Esophagus squamous epithelium (tissue), 5 donors: ENCODE results near the gene MTA1. TPM values are rescaled to one million over a fixed set of nuclear protein-coding genes. Genes with fewer than 3 reads are reported as not detected.

Experiments used
- DNase-seq: peaks from one replicate; lab custom pipeline; 2025; lab: John Stamatoyannopoulos, UW
- H3K27ac ChIP-seq, 4 donors: fragments of 200-600 bp; sonication (generic); one replicate each; pipeline ENCODE4 v1.5.1; 2016 to 2019; ENCODE audit warnings: mild to moderate bottlenecking in 1 of 4
- H3K27me3 ChIP-seq, 4 donors: fragments of 200-600 bp; sonication (generic); 1 replicate in 3 of 4; 2 replicates in 1 of 4; pipeline versions ENCODE4 v1.5.1 to v1.6.0; 2017 to 2021; ENCODE audit warnings: antibody characterized with exemption in 1 of 4
- H3K36me3 ChIP-seq, 3 donors: fragments of 200-600 bp; sonication (generic); one replicate each; pipeline ENCODE4 v1.5.1; 2016 to 2019
- H3K4me1 ChIP-seq, 3 donors: fragments of 200-600 bp; sonication (generic); one replicate each; pipeline ENCODE4 v1.5.1; 2017 to 2019
- H3K4me3 ChIP-seq, 4 donors: fragments of 200-600 bp; sonication (generic); 1 replicate in 3 of 4; 2 replicates in 1 of 4; pipeline ENCODE4 v1.5.1; 2016 to 2019; ENCODE audit warnings: mild to moderate bottlenecking in 2 of 4, moderate library complexity in 1 of 4
- H3K9me3 ChIP-seq, 3 donors: fragments of 200-600 bp; sonication (generic); one replicate each; pipeline ENCODE4 v1.5.1; 2016 to 2019
- POLR2A ChIP-seq, 4 donors: fragments of 450-650 bp; IDR thresholded peaks; one replicate each; pipeline ENCODE4 v1.6.1; 2017; ENCODE audit warnings: antibody characterized with exemption in 4 of 4, mild to moderate bottlenecking in 4 of 4, moderate library complexity in 3 of 4
- WGBS, 2 donors: methylation state at CpG; one replicate each; pipeline ENCODE4 v1.1.5; 2018; 5-methylcytosine and 5-hydroxymethylcytosine counted together
- intact Hi-C: fragments of 100-400 bp; cut with DNase I; formaldehyde crosslinking; loops from one replicate; pipeline ENCODE4 v1.15.0; 2022
- total RNA-seq, 4 donors: library from RNA; depleted of rRNA; stranded (reverse); fragments of >200 nt; gene quantifications; one replicate each; pipeline ENCODE4 v1.1.0, GENCODE V29; 2016
- TF ChIP-seq, protein P1 (sequence below), 6 experiments: fragments of 450-650 bp in 4 of 6; fragments of 200-600 bp in 2 of 6; sonication (generic) in 2 of 6; IDR thresholded peaks; one replicate each; pipeline ENCODE4 v1.5.1; 2016 to 2019; ENCODE audit warnings: antibody characterized with exemption in 6 of 6, mild to moderate bottlenecking in 4 of 6, moderate library complexity in 4 of 6
- donor health status: DM: yes; HTN: yes; CAD: no.

The MTA1 gene
- total RNA-seq, 4 donors from 2014 or later: 19.9 to 64.7 (median 39.6) TPM

DNA sequence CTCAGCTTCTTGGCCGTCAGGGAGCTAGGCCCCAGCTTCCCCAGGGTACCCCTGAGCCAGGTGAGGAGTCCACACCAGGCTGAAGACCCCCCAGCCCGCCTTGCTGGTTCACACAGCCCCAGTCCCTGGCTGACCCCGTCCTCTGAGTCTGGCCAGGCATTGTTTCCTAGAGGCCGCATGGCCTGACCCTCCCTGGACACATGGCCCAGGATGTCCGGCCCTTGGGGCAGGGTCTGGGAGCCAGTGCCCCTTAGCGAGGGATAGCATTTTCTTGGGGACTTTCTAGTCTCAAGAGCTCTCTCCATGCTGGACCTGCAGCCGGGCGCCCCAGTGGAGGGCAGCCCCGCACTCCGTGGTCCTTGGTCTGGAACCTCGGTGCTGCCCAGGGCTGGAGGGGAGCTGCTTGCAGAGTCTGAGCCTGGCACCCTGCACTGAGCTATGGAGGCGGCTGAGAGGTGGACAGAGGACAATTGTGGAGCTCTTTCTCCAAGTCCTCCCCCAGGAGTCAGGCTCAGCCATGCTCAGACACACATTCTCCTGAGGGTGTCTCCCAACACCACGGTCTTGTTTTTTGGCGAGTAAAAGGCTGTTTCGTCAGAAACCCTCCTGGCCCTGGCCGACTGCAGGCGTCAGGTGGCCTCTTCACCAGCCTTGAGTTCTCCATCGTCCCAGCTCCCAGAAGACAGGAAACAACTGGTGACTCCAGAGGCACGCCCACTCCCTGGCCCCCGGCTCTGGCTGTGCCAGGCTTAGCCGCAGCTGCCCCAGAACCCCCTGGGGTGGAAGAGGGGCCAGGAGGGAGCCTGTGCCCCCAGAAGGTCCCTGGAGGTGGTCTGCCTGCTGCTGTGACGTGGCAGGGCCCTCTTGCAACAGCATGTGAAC lies 37.4 kb downstream of the MTA1 start:
- 100% methylated on average over 1 of the region's 22 CpGs; no CpG with 5 or more reads in 1 of the 2 donors for WGBS, 2 donors

DNA sequence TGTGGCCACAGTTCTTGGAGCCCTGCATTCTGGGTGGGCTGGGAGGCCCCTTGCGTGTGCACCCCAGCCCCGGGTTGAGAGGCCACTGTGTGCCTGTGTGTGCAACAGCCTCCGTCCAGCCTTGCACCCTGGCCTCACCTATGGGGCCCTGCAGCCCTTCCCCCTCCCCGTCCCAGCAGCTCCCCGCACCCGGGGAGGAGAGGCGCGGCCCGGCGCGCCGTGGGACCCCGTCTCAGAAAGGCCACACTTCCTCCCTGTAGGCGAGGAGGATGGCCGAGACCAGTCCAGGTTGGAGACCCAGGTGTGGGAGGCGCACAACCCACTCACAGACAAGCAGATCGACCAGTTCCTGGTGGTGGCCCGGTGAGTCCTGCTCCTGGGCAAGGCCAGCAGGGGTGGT lies 38.4 kb downstream of the MTA1 start:
- Histone ChIP-seq H3K9me3 (no peaks in the 10 kb centered on the region), H3K36me3 (peaks cover 10 to 89% (median 30%) of the 10 kb centered on the region in 3 donors), H3K4me1 (no peaks in the 10 kb centered on the region), H3K27me3 (no peaks in the 10 kb centered on the region), H3K27ac (no peak overlapping the region), H3K4me3 (no peak overlapping the region)
- TF ChIP-seq POLR2A (IDR thresholded peaks at IDR 0.05): no peak
- TF ChIP-seq, protein P1, sequence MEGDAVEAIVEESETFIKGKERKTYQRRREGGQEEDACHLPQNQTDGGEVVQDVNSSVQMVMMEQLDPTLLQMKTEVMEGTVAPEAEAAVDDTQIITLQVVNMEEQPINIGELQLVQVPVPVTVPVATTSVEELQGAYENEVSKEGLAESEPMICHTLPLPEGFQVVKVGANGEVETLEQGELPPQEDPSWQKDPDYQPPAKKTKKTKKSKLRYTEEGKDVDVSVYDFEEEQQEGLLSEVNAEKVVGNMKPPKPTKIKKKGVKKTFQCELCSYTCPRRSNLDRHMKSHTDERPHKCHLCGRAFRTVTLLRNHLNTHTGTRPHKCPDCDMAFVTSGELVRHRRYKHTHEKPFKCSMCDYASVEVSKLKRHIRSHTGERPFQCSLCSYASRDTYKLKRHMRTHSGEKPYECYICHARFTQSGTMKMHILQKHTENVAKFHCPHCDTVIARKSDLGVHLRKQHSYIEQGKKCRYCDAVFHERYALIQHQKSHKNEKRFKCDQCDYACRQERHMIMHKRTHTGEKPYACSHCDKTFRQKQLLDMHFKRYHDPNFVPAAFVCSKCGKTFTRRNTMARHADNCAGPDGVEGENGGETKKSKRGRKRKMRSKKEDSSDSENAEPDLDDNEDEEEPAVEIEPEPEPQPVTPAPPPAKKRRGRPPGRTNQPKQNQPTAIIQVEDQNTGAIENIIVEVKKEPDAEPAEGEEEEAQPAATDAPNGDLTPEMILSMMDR (IDR thresholded peaks at IDR 0.05): no peak
- DNase-seq: no peak
- intact Hi-C loops: no loop called here
- 94 to 96% methylated on average over 2 to 3 of the region's 18 CpGs for WGBS, 2 donors

More for the DNA sequence above, 37.4 kb downstream of the MTA1 start:
- H3K36me3 ChIP-seq: peaks cover 16 to 89% (median 30%) of the 10 kb centered on the region in 3 donors
- intact Hi-C loops: no loop called here
- TF ChIP-seq, protein P1 (IDR thresholded peaks at IDR 0.05): no peak
- no peak for TF ChIP-seq POLR2A (IDR thresholded peaks at IDR 0.05)
- H3K4me1 ChIP-seq: no peaks in the 10 kb centered on the region
- no peaks in the 10 kb centered on the region for H3K9me3 ChIP-seq
- no peak overlapping the region for H3K27ac ChIP-seq
- no peaks in the 10 kb centered on the region for H3K27me3 ChIP-seq
- no peak overlapping the region for H3K4me3 ChIP-seq
- DNase-seq: no peak

DNA sequence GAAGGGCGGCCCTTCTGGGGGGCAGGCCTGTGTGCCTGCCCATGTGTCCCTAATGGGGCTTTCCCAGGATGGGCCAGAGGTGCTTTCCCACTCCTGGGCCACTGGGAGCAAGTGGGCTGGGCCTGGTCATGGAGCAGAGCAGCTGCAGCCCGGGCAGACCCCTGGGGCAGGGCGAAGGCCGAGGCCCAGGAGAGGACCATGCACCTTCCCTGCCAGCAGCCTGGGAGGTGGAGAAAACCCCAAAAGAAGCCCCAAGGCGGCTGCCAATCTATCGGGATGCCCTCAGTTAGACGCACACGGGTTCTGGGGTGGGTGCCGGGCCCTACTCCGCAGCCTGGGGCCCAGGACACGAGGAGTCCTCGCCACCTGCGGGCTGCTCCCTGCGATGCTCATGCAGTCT lies 38.9 kb downstream of the MTA1 start:
- Histone ChIP-seq H3K27me3 (no peaks in the 10 kb centered on the region), H3K27ac (no peak overlapping the region), H3K36me3 (peaks cover 16 to 89% (median 32%) of the 10 kb centered on the region in 3 donors), H3K4me3 (no peak overlapping the region), H3K4me1 (no peaks in the 10 kb centered on the region), H3K9me3 (no peaks in the 10 kb centered on the region)
- intact Hi-C loops: no loop called here
- TF ChIP-seq POLR2A (IDR thresholded peaks at IDR 0.05): no peak
- TF ChIP-seq, protein P1 (IDR thresholded peaks at IDR 0.05): no peak
- no CpG with 5 or more reads among the region's 14 CpGs for WGBS, 2 donors
- DNase-seq: no peak

DNA sequence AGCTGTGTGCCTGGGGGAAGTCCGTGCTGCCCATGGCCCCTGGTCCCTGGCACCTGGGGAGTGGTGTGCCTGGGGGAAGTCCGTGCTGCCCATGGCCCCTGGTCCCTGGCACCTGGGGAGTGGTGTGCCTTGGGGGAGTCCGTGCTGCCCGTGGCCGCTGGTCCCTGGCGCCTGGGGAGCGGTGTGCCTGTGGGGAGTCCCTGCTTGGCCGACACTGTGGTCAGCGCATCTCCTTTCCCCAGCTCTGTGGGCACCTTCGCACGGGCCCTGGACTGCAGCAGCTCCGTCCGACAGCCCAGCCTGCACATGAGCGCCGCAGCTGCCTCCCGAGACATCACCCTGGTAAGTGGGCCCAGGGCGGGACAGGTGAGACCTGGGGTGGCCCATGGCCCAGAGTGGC lies 40.5 kb downstream of the MTA1 start:
- DNase-seq: no peak
- Histone ChIP-seq H3K4me3 (no peak overlapping the region), H3K27me3 (no peaks in the 10 kb centered on the region), H3K9me3 (no peaks in the 10 kb centered on the region), H3K4me1 (peaks cover 0 to 3% (median under 1%) of the 10 kb centered on the region in 3 donors), H3K27ac (no peak overlapping the region), H3K36me3 (peaks cover 30 to 89% (median 38%) of the 10 kb centered on the region in 3 donors)
- WGBS, 2 donors: no CpG with 5 or more reads among the region's 17 CpGs
- intact Hi-C loops: no loop called here
- no peak for TF ChIP-seq POLR2A (IDR thresholded peaks at IDR 0.05)
- TF ChIP-seq, protein P1 (IDR thresholded peaks at IDR 0.05): no peak

DNA sequence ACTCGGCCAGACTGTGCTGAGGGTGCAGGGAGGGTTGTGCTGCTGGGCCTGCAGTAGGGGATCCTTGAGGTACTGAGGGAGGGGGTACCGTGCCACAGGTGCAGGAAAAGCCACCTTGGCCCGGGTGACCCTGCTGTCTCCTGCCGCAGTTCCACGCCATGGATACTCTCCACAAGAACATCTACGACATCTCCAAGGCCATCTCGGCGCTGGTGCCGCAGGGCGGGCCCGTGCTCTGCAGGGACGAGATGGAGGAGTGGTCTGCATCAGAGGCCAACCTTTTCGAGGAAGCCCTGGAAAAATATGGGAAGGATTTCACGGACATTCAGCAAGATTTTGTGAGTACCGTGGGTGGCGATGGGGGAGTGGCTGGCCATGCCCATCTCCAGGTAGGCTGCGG lies 41.0 kb downstream of the MTA1 start:
- Histone ChIP-seq H3K27me3 (no peaks in the 10 kb centered on the region), H3K27ac (no peak overlapping the region), H3K4me1 (peaks cover 0 to 8% (median 6%) of the 10 kb centered on the region in 3 donors), H3K9me3 (no peaks in the 10 kb centered on the region), H3K36me3 (peaks cover 35 to 89% (median 38%) of the 10 kb centered on the region in 3 donors), H3K4me3 (no peak overlapping the region)
- intact Hi-C loops: no loop called here
- TF ChIP-seq POLR2A (IDR thresholded peaks at IDR 0.05): no peak
- TF ChIP-seq, protein P1 (IDR thresholded peaks at IDR 0.05): no peak
- no peak for DNase-seq
- 70 to 91% methylated on average over 7 to 9 of the region's 17 CpGs for WGBS, 2 donors
